GM12874 (cell line): ENCODE results near the gene C20orf144.

Experiments used
- CTCF ChIP-seq: IDR thresholded peaks from 2 replicates; pipeline ENCODE4 v1.5.1; 2011; ENCODE audit warnings: low read depth, mild to moderate bottlenecking, control low read depth, low read length, moderate library complexity; ENCODE audit not compliant: insufficient read depth

C20orf144 gene

DNA sequence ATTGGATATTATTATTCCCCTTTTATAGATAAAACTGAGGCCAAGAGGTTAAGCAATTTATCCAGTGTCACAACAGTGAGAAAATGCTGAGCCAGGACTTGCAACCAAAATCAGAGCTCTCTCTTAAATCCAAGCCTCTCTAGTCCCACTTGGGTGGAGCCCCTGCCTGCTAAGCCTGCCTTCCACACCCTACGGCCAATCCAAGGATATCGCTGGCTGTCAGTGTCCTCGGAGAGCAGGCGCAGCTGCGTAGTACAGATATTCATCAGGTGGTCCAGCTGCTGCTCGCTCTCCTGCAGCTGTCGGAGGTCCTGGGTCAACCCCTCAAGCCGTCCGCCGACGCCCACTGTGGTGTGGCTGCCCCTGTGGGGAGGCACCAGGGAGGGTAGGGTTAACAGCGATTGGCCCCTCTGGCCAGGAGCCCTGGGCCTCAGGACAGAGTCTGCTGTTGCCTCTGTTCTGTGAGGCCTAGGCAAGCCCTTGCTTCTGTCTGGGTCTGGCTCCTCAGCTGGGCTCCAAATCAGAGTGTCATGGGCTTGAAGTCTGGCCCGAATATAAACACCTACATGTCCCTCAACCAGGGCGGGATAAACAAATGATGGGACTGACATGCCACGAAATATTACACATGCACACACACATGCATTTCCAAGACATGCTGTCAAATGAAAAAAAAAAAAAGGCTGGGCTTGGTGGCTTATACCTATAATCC lies 16.0 kb downstream of the C20orf144 start:
- no peak for TF ChIP-seq CTCF

GRCh38 chr20:33679758-33680485 lies 17.8 kb downstream of the C20orf144 start:
- TF ChIP-seq CTCF: no peak

DNA sequence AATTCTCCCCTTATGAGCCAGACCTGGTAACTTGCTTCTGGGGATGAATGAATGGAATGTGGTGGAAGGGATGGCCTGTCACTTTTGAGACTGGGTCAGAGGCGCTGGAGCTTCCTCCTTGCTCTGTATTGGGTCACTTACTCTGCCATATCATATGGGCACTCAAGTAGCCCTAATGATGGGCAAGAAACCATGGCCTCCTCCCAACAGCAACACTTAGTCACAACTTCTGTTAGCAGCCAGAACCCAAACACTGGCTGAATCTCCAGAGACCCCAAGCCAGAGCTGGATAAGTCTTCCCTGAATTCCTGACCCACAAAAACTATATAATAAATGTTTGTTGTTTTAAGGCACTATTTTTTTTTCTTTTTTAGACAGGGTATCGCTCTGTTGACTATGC lies 18.6 kb downstream of the C20orf144 start:
- no peak for TF ChIP-seq CTCF

DNA sequence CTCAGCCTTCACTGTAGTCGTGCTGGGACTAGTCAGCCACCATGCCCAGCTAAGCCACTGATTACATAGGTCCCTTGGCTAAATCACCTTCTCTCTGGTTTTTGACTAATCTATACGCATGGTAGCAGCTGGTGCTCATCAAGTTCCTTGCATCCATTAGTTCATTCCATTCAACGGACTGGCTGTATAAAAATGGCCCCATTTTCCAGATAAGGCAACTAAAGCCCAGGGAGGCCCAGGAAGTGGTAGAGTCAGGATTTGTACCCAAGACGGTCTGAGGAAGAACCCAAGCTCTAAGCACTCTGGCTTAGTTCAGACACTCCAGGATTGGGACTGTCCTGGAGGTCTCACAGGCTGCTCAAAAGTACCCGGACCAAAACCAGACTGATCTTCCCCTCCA lies 19.2 kb downstream of the C20orf144 start:
- TF ChIP-seq CTCF: no peak

DNA sequence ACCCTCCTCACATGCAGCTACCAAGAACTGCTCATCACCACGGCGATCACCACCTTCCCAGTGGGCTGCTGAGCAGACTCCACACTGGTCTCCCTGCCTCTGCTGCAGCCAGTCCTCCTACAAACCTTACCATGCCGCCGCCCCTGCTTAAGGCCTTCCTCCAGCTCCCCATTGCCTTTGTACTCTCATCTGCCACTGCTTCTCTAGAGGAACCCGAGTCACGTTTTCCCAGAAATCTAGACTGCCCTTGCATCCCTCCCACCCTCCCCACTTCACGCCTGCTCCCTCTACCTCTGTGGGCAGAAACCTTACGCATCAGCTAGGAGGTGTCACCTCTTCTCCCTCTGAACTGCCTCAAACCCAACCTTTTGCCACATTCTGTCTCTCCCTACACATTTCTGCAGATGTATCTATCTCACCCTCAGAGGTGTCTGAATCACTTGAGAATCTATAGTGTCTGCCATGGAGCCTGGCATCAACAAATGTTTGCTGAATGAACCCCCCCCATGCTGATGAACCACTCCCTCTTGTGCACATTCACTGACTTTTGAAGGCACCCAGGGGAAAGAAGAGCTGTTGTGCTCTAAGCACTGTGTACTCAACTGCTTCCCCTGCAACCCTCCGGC lies 19.7 kb downstream of the C20orf144 start:
- TF ChIP-seq CTCF: no peak

GRCh38 chr20:33684533-33685327 lies 22.6 kb downstream of the C20orf144 start:
- TF ChIP-seq CTCF: no peak
